GM18858 (cell line): Measurements from ENCODE around the gene CAMTA2.
"Not testable (repeated sequence)": the region's sequence is repeated elsewhere in the genome, so short reads cannot be mapped to it uniquely, and the experiment has no call there.

Experiments
- ATAC-seq: cut with Tn5 transposase; IDR thresholded peaks from one replicate; pipeline ENCODE4 v1.9.1; 2021; ENCODE audit not compliant: unreplicated experiment

The CAMTA2 gene

DNA sequence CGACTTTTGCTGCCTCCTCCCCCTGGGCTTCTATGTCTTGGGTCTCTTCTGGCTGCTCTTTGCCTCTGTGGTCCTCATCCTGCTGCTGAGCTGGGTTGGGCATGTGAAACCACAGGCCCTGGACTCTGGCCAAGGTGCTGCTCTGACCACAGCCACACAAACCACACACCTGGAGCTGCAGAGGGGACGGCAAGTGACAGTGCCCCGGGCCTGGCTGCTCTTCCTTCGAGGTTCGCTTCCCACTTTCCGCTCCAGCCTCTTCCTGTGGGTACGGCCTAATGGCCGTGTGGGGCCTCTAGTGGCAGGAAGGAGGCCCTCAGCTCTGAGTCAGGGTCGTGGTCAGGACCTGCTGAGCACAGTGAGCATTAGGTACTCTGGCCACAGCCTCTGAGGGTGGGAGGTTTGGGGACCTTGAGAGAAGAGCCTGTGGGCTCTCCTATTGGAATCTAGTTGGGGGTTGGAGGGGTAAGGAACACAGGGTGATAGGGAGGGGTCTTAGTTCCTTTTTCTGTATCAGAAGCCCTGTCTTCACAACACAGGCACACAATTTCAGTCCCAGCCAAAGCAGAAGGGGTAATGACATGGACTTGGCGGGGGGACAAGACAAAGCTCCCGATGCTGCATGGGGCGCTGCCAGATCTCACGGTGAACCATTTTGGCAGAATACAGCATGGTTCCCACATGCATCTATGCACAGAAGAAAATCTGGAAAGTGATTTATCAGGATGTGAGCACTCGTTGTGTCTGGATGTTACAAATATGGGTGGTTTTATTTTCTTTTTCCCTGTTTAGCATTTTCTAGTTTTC, 53.1 kb downstream of the CAMTA2 start:
- ATAC-seq, result no peak

GRCh38 chr17:4933646-4934045, 53.8 kb downstream of the CAMTA2 start:
- no peak for ATAC-seq

- no peak for ATAC-seq
These were observed 54.7 kb downstream of the CAMTA2 start for GRCh38 chr17:4932756-4933155.

DNA sequence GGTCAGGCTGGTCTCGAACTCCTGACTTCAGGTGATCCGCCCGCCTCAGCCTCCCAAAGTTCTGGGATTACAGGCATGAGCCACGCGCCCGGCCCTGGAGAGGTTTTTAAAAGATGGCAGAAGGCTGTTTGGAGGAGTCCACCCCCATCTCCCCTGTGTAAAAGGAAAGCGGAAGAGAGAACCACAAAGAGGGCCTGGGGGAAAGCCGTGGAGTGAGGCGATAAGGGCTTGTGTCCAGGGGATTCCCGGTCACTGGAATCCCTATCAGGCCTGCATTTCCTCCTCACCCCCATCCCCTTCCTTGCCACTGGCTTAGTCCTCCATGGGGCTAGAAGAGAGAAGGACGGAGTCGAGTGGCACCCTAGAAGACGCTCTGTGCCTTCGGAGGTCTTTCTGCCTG, 55.5 kb downstream of the CAMTA2 start, which contains the start of gene GP1BA:
TSS of gene GP1BA (plus strand) at position 315 of the 400 bp plus-strand sequence. CDS start 328 bp downstream, outside the sequence.
- ATAC-seq, result no peak

- ATAC-seq, result no peak
These were observed 58.6 kb downstream of the CAMTA2 start for GRCh38 chr17:4928881-4929280.

DNA sequence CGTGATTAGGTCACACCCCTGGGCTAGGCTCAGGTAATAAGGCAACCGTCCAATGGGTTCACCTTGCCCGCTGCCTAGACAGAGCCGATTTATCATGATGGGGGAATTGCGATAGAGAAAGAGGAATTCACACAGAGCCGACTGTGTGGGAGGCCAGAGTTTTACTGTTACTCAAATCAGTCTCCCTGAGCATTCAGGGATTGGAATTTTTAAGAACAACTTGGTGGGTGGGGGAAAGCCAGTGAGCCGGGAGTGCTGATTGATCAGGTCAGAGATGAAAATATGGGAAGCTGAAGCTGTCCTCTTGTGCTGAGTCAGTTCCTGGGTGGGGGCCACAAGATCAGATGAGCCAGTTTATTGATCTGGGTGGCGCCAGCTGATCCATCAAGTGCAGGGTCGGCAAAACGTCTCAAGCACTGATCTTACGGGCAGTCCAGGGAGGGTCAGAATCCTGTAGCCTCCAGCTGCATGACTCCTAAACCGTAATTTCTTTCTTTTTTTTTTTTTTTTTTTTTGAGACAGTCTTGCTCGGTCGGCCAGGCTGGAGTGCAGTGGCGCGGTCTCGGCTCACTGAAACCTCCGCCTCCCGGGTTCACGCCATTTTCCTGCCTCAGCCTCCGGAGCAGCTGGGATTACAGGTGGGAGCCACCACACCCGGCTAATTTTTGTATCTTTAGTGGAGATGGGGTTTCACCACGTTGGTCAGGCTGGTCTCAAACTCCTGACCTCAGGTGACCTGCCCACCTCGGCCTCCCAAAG, 60.7 kb downstream of the CAMTA2 start:
- not testable (repeated sequence) for ATAC-seq

DNA sequence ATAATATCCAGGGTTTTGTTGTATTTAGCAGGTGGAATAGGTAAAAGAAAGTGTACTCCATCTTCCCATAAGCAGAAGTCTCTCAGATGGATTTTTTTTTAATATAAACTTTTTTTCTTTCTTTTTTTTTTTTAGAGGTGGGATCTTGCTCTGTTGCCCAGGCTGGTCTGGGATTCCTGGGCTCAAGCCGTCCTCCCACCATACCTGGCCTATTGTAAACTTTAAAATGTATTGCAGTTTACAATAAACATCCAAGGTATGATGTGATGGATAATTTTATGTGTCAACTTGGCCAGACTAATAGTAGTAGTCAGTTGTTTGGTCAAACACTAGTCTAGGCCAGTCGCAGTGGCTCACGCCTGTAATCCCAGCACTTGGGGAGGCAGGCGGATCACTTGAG, 66.2 kb downstream of the CAMTA2 start:
- no peak for ATAC-seq

GRCh38 chr17:4920351-4921048, 67.0 kb downstream of the CAMTA2 start:
- no peak for ATAC-seq

DNA sequence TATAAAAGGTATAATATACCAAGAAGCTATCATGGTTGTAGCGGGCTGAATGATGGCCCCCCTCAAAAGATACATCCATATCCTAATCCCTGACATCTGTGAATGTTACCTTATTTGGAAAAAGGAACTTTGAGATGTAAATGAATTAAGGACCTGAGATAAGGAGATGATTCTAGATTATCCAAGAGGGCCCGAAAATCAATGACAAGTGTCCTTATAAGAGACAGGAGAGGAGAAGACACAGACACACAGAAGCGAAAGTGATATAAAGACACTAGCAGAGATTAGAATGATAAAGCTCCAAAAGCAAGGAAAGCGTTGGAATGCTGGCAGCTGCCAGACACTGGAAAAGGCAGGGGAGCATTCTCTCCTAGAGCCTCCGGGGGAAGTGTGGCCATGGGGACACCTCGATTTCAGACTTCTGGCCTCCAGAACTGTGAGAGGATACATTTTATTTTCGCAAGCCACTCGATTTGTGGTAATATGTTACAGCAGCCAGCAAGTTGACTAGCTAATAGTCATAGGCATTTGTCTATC, 67.9 kb downstream of the CAMTA2 start:
- ATAC-seq, result no peak
